NCI-H2081 treated with DMSO at 0.1 percent for 48 hours (cell line): Measurements from ENCODE around the gene ZNF500.
"Not testable (repeated sequence)": the region's sequence is repeated elsewhere in the genome, so short reads cannot be mapped to it uniquely, and the experiment has no call there.

ENCODE experiments used
- DNase-seq: peaks from one replicate; lab custom pipeline; 2025; lab: John Stamatoyannopoulos, UW

ZNF500 gene

DNA sequence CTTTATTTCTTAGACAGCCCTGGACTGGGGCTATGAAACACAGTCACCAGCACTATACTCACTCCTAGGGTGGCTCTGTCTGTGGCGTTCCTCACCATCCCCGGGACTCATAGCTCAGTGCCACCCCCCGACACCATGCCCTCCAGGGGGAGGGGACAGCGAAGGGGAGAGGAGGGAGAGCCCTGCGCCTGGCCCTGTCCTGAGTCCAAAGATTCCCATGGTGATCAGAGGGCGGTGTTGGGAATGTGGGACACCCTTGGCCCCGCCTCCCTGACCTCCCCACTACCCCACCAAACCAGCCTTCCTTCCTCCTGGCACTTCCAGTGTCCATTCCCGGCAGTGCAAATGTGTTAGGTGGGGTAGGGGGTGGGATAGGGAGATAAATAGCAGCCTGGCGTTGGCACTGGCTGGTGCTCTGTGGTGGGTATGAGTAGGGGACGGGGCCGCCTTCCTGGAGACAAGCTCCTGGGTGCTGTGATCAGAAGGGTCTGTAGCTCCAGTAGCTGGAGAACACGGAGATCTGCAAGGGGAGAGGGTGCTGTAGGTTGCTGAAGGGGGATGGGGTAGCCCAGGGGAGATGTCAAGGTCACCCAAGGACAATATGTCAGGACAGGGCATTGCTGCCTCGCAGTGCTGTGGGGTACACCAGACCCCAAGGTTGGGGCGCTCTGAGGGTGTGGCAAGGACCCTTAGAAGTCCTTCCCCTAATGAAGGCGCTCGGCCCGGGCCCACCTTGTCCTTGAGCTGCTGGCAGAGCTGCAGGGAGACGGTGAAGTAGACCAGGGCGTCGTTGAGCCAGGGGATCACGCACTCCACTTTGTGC lies 30.2 kb upstream of the ZNF500 start:
- no peak for DNase-seq

DNA sequence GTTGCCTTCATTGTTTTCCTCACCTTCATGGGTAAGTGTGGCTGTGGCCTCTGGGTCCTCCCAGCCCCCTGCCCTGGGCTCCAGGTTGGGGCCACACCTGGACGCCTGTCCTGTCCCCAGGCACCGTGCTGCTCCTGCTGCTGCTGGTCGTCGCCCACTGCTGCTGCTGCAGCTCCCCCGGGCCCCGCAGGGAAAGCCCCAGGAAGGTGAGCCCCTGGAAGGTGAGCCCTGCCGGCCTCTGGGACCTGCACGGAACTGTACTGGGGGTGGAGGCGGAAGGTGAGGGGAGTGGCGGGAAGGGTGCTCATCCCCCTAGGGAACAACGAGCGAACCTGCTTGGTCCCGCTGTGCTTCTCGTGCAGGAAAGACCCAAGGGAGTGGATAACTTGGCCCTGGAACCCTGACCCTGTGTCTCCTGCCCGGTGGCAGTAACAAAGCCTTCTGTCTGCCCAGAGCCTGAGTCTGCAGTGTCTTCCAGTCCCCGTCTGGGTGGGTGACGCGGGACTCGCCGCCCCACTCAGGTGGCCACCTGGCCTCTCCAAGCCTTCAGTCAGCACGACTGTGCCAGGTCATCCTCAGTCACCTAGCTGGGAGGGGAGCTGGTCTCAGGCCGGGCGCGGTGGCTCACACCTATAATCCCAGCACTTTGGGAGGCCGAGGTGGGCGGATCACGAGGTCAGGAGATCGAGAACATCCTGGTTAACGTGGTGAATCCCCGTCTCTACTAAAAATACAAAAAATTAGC lies 29.0 kb upstream of the ZNF500 start:
- no peak for DNase-seq

DNA sequence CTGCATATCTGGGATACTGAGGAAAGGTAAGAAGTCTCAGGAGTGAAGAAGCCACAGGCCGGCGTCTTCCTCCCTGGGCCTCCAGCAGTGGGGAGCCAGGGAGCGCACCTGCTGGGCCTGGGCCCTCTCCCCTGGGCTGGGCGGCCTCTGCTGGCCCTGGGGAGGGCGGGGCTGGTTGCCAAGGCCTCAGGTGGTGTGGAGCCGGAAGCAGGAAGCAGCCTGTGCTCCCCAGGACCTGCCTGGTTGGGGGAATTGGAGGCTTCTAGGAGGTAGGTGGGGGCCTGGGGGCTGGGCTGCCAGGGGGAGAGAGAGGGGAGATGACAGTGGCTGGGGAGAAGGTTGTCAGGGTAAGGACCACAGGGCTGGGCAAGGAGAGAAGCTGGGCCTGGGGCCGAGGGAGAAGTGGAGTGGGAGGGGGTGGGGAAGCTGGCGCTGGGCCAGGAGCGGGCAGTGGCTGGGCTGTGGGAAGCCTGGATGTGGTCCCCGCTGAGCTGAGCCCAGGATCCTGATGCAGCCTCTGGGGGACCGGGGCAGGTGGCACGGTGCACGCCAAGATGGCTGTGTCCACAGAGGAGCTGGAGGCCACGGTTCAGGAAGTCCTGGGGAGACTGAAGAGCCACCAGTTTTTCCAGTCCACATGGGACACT lies 28.3 kb upstream of the ZNF500 start, which contains the start of gene SMIM22:
SMIM22 (plus strand) TSS at position 189 of the 647 bp plus-strand sequence; CDS start at position 555, 366 bp downstream.
- DNase-seq, result no peak

DNA sequence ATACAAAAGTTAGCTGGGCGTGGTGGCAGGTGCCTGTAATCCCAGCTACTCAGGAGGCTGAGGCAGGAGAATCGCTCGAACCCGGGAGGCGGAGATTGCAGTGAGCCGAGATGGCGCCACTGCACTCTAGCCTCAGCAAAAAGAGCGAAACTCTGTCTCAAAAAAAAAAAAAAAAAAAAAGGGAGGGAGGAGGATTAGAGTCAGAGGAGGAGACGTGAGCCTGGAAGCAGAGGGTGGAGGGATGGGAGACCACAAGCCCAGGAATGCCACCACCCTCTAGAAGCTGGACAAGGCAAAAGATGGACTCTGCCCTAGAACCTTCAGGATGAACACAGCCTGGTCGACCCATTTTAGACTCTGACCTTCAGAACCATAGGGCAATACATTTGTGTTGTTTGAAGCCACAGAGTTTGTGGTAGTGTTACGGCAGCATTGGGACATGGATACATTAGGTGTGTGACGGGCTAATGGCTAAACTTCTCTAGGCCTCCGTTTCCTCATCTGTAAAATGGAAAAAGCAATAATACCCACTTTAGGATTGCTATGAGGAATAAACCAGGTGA lies 26.1 kb upstream of the ZNF500 start:
- no peak for DNase-seq

DNA sequence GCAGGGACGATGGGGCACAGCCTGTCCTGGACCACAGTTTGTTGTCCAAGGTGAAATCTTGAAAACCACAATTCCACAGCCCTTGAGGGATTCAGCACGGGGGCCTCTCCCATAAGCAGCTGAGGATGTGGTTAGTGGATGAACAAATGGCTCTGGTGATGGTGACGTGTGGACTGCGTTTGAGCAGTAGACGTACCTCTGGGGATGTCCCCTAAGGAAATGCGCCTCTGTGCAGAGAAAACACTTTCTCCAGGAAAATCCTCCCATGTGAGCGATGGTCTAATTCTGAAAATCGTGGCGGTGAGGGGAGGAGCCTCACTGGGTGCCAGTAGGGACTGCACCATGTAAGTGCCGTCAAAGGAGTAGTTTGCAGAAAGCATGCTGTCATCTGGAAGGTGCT lies 23.9 kb upstream of the ZNF500 start:
- no peak for DNase-seq

DNA sequence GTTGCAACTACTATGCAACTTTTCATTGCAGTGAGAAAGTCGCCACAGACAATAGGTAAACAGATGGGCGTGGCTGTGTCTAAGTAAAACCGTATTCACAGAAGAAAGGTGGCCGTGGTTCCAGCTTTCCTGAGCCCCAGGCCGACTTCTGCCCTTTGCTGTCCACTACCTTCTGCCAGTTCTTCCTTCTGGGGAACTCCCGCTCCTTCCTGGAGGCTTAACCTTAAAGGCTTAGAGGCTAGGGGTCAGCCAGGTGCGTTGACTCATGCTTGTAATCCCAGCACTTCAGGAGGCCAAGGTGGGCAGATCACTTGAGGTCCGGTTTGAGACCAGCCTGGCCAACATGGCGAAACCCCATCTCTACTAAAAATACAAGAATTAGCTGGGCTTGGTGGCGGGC lies 23.3 kb upstream of the ZNF500 start:
- no peak for DNase-seq

DNA sequence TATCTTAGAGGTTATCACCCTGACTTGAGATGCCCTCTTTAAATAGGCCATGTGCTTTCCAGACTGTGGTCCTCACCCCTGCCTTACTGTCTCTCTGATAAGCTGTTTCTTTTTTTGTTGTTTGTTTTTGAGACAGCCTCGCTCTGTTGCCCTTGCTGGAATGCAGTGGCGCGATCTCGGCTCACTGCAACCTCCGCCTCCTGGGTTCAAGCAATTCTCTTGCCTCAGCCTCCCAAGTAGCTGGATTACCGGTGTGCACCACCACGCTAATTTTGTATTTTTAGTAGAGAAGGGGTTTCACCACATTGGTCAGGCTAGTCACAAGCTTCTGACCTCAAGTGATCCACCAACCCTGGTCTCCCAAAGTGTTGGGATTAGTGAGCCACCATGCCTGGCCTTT lies 21.9 kb upstream of the ZNF500 start:
- DNase-seq, result no peak

DNA sequence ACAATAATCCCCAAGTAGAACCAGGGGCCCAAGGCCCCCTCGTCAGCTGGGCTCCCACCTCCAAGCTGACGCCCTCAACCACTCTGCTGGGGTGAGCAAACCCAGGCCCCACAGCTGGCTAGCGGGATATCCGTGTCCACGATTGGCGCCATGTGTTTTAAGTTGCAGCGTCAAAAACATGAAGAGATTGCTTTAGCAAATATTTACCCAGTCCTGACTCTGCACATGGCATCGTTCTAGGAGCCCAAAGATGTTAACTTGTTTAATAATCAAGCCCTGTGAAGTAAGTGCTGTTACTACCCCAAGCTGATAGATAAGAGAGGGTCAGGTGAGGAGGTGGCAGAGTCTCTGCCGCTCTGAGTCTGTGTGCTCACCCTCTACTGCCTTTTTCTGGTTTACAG lies 21.5 kb upstream of the ZNF500 start:
- DNase-seq, result no peak

DNA sequence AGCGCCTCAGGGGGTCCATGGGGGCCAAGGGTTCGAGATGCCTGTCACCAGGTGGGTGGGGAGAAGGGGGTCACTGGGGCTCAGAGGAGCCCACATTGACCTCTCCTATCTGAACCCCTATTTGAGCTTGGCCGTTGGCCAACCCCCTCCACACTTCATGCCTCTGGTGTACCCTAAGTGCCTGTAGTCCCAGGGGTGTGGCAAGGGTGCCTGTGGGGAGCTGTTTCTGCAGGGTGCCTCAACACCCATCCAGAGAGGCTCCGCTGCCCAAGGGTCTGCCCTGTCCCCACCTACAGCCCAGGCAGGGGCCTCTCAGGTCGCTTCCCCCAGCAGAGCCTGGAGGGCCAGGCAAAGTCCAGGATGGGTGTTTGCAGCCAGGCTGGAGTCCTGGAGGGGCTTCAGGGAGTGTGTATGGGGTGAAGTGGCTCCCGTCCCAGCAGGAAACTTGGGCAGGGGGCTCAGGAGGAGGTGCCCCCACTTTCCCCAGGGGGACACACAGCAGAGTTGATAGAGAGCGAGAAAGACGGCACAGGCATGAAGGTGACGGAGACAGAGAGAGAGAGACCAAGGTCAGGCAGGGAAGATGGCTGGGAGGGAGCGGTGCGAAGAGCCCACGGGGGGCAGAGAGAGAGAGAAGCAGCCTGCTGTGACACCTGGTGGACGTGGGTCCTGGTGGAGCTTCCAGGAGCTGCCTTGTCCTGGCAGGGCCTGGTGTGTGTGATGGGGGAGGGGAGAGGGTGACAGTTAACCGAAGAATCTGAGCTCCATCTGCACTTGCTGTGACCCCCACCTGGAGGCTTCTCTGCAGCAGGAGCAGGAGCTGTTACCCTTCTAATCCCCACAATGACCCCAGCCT lies 20.9 kb upstream of the ZNF500 start, which contains the start of gene SEPTIN12:
SEPTIN12 (minus strand) TSS at position 719 of the 856 bp plus-strand sequence; CDS start at position 19, 700 bp downstream.
- no peak for DNase-seq

DNA sequence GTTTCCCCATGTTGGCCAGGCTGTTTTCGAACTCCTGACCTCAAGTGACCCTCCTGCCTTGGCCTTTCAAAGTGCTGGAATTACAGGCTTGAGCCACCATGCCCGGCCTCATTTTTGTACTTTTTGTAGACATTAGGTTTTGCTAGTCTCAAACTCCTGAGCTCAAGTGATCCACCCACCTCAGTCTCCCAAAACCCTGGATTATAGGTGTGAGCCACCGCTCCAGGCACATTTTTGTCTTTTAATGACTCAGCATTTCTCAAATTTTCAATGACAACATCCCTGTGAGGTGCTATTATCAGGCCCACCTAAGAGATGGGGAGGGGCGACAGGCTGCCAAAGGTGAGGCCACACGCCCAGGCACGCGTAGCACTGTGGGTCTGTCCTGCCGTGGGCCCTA lies 20.1 kb upstream of the ZNF500 start:
- no peak for DNase-seq

DNA sequence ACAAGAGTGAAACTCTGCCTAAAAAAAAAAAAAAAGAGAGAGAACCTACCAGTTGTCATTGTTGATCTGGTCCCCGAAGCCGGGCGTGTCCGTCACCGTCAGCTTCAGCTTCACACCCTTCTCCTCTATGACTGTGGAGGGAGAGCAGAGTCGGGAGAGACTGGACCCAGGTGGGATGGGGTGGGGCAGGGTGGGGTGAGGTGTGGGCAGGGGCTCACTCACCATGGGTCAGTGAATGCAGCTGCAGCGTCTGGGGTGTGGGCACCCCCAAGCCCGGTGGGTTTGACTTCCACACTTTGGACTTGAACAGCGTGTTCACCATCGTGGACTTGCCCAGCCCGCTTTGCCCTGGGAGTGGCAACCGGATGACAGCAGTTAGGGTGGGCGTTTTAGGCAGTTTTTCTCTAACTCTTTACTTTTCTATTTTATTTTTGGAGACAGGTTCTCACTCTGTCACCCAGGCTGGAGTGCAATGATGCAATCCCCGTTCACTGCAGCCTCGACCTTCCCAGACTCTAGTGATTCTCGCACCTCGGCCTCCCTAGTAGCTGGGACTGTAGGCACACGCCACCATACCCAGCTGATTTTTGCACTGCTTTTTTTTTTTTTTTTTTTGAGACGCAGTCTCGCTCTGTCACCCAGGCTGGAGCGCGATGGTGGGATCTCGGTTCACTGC lies 18.9 kb upstream of the ZNF500 start:
- DNase-seq, result no peak

DNA sequence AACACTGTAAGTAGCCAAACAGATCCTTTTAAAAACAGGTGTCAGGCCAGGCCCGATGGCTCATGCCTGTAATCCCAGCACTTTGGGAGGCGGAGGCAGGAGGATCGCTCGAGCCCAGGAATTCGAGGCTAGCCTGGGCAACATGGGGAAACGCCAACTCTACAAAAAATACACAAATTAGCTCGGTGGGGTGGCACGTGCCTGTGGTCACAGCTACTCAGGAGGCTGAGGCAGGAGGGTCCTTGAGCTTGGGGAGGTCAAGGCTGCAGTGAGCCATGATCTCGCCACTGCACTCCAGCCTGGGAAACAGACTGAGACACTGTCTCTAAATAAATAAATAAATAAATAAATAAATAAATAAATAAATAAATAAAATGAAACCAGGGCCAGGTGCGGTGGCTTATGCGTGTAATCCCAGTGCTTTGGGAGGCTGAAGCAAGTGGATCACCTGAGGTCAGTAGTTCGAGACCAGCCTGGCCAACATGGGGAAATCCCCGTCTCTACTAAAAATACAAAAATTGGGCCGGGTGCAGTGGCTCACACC lies 17.6 kb upstream of the ZNF500 start:
- not testable (repeated sequence) for DNase-seq

DNA sequence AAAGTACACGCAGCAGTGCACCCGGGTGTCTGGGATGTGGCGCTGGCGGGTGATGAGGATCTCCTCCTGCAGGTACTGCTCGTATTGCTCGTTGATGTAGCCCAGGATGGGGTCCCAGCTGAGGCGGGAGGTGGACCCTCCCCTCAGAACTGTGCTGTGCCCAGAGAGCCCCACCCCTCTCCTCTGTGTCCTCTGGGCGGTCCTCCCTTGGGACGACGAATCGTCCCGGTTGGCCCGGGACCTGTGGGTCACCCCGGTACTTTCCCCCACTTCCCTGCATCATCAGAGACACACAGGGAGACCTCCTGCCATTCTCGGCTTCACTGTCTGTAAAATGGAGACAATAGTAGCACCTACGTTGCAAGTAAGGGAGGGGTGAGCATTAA lies 17.0 kb upstream of the ZNF500 start:
- no peak for DNase-seq

DNA sequence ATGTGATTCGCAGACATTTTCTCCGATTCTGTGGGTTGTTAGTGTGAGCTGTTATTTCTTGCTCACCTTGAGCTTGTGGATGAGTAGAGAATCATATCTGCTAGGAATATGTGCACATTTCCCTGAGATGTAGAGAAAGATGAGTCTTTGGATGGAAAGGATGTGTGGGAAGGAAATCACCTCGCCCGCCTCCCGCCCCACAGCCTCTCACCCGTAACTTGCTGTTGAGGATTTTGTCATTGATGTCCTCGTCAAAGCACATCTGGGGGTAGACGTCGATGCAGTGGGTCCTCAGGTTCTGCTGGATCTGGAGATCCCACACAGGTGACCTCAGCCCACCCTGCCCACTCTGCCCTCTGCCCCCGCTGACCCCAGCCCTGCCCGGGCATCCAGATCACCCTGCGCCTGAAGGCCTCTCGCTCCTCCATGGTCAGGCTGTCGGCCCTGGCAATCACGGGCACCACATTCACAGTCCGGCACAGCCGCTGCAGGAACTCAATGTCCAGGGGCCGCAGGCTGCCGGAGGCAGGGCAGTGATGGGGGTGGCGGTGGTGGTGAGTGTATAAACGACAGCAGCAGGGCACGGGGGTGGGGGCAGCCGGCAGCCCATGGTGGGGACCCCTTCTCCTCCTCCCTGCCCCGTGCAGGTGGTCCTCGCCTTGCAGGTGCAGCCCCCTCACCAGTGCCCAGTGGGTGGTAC lies 16.4 kb upstream of the ZNF500 start:
- no peak for DNase-seq

DNA sequence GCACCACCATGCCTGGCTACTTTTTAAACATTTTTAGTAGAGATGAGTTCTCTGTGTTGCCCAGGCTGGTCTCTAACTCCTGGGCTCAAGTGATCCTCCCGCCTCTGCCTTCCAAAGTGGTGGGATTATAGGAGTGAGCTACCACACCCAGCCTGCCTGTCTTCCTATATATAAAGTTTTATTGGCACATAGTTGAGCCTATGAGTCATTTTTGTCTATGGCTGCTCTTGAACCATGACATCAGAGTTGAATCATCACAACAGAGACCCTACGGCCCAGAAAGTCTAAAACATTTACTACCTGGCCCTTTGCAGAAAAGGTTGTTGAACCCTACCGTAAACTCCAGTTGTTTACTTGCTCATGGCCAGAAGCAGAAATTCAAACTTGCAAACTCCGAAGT lies 13.3 kb upstream of the ZNF500 start:
- DNase-seq, result no peak

DNA sequence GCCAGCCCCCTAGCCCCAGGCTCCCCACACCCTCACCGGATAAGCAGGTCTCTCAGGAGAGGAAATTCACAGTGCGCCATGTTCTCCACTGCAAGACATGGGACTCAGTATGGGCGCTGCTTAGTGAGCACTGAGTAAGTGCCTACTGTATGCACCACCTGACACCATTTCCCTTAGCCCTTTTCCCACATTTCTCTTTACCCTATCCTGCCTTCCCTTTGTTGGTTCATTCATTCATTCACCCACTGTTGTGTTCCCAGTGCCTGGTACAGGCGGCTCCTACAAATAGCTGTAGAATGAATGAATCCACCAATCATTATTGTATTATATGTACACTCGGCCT lies 11.1 kb upstream of the ZNF500 start:
- no peak for DNase-seq

DNA sequence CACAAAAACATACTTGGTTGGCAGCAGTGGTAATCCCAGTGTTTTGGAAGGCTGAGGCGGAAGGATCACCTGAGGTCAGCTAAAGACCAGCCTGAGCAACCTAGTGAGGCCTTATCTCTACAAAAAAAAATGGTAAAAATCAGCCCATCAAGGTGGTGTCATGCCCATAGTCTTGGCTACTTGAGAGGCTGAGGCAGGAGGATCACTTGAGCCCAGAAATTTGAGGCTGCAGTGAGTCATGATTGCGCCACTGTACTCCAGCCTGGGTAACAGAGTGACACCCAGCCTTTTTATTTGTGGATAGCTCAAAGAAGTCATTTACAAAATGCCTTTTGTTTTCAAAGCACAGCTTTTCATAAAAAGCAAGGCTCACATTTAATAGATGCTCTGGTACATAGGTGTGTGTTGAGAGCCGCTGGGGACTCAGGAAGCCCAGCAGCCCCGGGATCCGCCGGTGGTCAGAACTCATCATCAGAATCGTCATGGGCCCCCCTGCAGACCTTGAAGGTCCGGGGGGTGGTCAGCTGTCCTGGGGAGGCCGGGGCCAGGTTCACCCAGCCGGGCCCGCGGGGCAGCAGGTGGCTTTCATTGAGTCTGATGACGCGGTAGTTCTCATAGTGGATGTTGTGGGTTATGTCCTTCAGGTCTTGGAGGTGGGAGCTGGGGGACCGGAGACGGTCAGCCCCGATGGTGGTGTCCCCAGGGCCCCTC lies 10.5 kb upstream of the ZNF500 start:
- DNase-seq, result no peak

DNA sequence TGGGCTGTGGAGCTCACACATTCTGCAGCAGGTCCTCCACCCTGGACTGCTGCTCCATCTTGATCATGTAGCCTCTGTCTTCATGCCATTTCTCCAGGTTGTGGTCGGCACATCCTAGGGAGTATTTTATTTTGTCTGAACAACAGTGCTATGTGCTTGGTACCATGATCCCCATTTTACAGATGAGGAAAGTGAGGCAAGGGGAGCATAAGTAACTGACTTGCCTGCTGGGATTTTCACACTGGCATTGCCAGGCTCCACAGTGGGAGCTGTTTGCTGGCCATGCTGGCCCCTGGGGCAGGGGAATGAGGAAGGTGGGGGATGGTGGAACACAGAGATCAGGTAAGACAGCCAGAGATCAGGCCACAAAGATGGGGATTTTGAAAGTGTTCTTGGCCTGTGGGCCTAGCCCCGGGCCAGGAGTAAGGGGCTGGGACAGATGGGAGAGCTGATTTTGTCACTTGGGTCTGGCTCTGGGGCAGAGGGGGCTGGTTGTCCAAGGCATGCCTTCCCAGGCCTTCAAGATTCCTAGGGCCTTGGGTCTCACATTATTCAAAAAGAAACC lies 9.3 kb upstream of the ZNF500 start:
- no peak for DNase-seq

DNA sequence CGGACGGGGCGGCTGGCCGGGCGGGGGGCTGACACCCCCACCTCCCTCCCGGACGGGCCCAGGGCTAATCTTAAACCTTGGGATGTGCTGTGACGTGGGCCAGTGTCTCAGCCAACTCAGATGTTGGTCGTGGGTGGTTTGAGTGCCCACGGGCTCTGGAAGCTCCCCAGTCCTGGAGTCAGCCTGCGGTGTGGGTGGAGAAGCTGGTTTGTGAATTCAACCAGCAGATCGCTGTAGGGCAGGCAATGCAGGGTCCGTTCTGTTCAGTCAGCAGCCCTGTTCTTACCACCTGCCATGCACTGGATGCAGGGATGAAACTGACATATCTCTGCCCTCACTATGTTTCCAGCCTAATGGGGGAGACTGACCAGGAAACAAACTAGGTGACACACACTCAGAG lies 8.0 kb upstream of the ZNF500 start:
- DNase-seq, result no peak
